ENCODE results near the gene RALGAPA1.

The RALGAPA1 gene

DNA sequence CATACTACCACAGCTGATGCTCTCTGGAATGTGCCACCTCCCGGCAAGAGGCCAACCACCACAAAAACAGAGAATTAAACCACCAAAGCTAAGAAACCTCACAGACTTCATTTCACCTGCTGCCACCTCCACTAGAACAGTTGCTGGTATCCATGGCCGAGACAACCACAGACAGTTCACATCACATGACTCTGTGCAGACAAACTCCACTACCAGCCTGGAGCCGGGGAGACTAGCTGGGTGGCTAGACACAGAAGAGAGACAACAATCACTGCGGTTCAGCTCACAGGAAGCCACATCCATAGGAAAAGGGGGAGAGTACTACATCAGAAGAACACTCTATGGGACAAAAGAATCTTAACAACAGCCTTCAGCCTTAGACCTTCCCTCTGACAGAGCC is 78.2 kb downstream of the RALGAPA1 start:
- Histone ChIP-seq H3K36me3 (ENCODE audit: control insufficient read depth, low read length) (no peaks in the 10 kb centered on the region), H3K27me3 (ENCODE audit: control insufficient read depth, low read length) (no peaks in the 10 kb centered on the region), H3K4me1 (ENCODE audit: control insufficient read depth, low read length) (no peaks in the 10 kb centered on the region), H3K4me2 (ENCODE audit: low read length) (no peak overlapping the region), H3K9me3 (ENCODE audit: control insufficient read depth, insufficient read depth, low read length) (no peaks in the 10 kb centered on the region), H4K20me1 (ENCODE audit: control insufficient read depth, insufficient read depth, low read depth, low read length) (no peaks in the 10 kb centered on the region), H3F3A (ENCODE audit: control insufficient read depth, insufficient read depth) (no peaks in the 10 kb centered on the region), H3K9me2 (replicated peaks; ENCODE audit: control insufficient read depth, low read length) (no peaks in the 10 kb centered on the region), H3K79me2 (ENCODE audit: control insufficient read depth, low read length) (no peaks in the 10 kb centered on the region), H3K27ac (ENCODE audit: low read depth, low read length) (no peak overlapping the region), H3K4me3 (ENCODE audit: low read length) (no peak overlapping the region)
- TF ChIP-seq EZH2phosphoT487 (IDR thresholded peaks at IDR 0.05; ENCODE audit: borderline replicate concordance, low read length) = no peak
- TF ChIP-seq, protein P1, sequence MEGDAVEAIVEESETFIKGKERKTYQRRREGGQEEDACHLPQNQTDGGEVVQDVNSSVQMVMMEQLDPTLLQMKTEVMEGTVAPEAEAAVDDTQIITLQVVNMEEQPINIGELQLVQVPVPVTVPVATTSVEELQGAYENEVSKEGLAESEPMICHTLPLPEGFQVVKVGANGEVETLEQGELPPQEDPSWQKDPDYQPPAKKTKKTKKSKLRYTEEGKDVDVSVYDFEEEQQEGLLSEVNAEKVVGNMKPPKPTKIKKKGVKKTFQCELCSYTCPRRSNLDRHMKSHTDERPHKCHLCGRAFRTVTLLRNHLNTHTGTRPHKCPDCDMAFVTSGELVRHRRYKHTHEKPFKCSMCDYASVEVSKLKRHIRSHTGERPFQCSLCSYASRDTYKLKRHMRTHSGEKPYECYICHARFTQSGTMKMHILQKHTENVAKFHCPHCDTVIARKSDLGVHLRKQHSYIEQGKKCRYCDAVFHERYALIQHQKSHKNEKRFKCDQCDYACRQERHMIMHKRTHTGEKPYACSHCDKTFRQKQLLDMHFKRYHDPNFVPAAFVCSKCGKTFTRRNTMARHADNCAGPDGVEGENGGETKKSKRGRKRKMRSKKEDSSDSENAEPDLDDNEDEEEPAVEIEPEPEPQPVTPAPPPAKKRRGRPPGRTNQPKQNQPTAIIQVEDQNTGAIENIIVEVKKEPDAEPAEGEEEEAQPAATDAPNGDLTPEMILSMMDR (IDR thresholded peaks at IDR 0.05; ENCODE audit: low read depth, low read length, poor library complexity, severe bottlenecking) = no peak

DNA sequence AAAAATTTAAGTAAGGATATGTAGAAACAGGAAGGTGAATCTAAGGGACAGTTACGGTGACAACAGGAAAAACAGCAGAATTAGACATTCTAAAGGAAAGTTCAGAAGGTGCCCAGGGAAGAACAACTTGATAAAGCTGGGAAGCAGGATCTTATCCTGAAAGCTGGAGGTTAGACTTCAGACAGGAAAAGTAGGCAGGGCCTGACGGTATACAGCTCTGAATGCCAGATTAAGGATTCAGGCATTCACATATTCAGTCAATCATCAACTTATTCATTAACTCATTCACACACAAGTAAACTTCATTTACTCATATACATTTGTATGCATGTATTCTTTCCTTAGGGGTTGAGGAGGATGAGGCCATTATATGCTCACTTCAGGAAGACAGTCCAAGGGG is 81.3 kb downstream of the RALGAPA1 start:
- Histone ChIP-seq H3K4me1 (ENCODE audit: control insufficient read depth, low read length) (no peaks in the 10 kb centered on the region), H3F3A (ENCODE audit: control insufficient read depth, insufficient read depth) (no peaks in the 10 kb centered on the region), H3K36me3 (ENCODE audit: control insufficient read depth, low read length) (no peaks in the 10 kb centered on the region)

DNA sequence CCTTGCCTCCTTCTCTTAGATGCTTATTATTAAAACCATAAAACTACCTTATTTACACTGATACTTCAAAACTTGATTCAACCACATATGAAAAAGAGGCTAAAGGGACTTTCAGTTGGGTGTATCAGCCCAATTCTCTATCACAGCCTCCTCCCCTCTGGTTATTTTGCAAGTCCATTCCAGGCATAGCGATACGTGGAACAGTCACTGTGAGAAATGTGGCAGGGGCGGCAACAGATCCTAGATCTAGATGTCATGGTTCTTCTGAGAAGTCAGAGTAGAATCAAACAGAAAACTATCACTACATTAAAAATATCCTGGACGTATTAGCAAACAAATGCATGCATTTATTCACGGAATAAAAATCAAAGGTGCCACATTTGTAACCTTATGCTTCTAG is 83.2 kb downstream of the RALGAPA1 start:
- Histone ChIP-seq H3K36me3 (ENCODE audit: control insufficient read depth, low read length) (no peaks in the 10 kb centered on the region), H3K79me2 (ENCODE audit: control insufficient read depth, low read length) (no peaks in the 10 kb centered on the region), H4K20me1 (ENCODE audit: control insufficient read depth, insufficient read depth, low read depth, low read length) (no peaks in the 10 kb centered on the region), H3K9me3 (ENCODE audit: control insufficient read depth, insufficient read depth, low read length) (no peaks in the 10 kb centered on the region), H3F3A (ENCODE audit: control insufficient read depth, insufficient read depth) (no peaks in the 10 kb centered on the region), H3K27me3 (ENCODE audit: control insufficient read depth, low read length) (no peaks in the 10 kb centered on the region), H3K9me2 (replicated peaks; ENCODE audit: control insufficient read depth, low read length) (no peaks in the 10 kb centered on the region), H3K4me3 (ENCODE audit: low read length) (no peak overlapping the region), H3K27ac (ENCODE audit: low read depth, low read length) (no peak overlapping the region), H3K4me1 (ENCODE audit: control insufficient read depth, low read length) (no peaks in the 10 kb centered on the region), H3K4me2 (ENCODE audit: low read length) (no peak overlapping the region)
- TF ChIP-seq, protein P1 (IDR thresholded peaks at IDR 0.05; ENCODE audit: low read depth, low read length, poor library complexity, severe bottlenecking) = no peak
- TF ChIP-seq EZH2phosphoT487 (IDR thresholded peaks at IDR 0.05; ENCODE audit: borderline replicate concordance, low read length) = no peak

More for the DNA sequence above, 81.3 kb downstream of the RALGAPA1 start:
- Histone ChIP-seq H3K9me3 (ENCODE audit: control insufficient read depth, insufficient read depth, low read length) (no peaks in the 10 kb centered on the region), H3K9me2 (replicated peaks; ENCODE audit: control insufficient read depth, low read length) (no peaks in the 10 kb centered on the region), H3K4me3 (ENCODE audit: low read length) (no peak overlapping the region), H4K20me1 (ENCODE audit: control insufficient read depth, insufficient read depth, low read depth, low read length) (no peaks in the 10 kb centered on the region), H3K4me2 (ENCODE audit: low read length) (no peak overlapping the region), H3K27me3 (ENCODE audit: control insufficient read depth, low read length) (no peaks in the 10 kb centered on the region), H3K79me2 (ENCODE audit: control insufficient read depth, low read length) (no peaks in the 10 kb centered on the region), H3K27ac (ENCODE audit: low read depth, low read length) (no peak overlapping the region)
- TF ChIP-seq, protein P1 (IDR thresholded peaks at IDR 0.05; ENCODE audit: low read depth, low read length, poor library complexity, severe bottlenecking) = no peak
- TF ChIP-seq EZH2phosphoT487 (IDR thresholded peaks at IDR 0.05; ENCODE audit: borderline replicate concordance, low read length) = no peak

DNA sequence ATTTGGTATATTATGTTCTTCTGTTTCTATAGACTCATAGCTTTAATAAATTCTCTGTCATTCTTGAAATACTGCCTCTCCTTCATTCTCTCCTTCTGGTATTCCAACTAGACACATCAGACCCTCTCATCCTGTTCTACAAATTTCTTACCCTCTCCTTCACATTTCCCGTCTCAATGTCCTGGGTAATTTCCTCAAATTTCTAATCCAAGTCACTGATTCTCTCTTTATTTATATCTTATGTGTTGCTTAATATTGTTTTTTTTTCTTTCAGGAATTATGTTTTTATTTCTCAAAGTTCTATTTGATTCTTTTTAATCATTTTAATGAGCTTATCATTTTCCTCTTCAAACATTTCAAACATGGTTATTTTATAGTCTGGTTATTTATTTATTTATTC is 94.0 kb downstream of the RALGAPA1 start:
- H3K4me3 ChIP-seq (ENCODE audit: low read length) = no peak overlapping the region
- H3K4me1 ChIP-seq (ENCODE audit: control insufficient read depth, low read length) = no peaks in the 10 kb centered on the region
- H3K9me2 ChIP-seq (replicated peaks; ENCODE audit: control insufficient read depth, low read length) = no peaks in the 10 kb centered on the region
- no peak overlapping the region for H3K27ac ChIP-seq (ENCODE audit: low read depth, low read length)
- H4K20me1 ChIP-seq (ENCODE audit: control insufficient read depth, insufficient read depth, low read depth, low read length) = no peaks in the 10 kb centered on the region
- H3K4me2 ChIP-seq (ENCODE audit: low read length) = no peak overlapping the region
- H3K27me3 ChIP-seq (ENCODE audit: control insufficient read depth, low read length) = no peaks in the 10 kb centered on the region
- no peaks in the 10 kb centered on the region for H3K9me3 ChIP-seq (ENCODE audit: control insufficient read depth, insufficient read depth, low read length)
- no peak for TF ChIP-seq EZH2phosphoT487 (IDR thresholded peaks at IDR 0.05; ENCODE audit: borderline replicate concordance, low read length)
- TF ChIP-seq, protein P1 (IDR thresholded peaks at IDR 0.05; ENCODE audit: low read depth, low read length, poor library complexity, severe bottlenecking) = no peak
- no peaks in the 10 kb centered on the region for H3F3A ChIP-seq (ENCODE audit: control insufficient read depth, insufficient read depth)
- H3K36me3 ChIP-seq (ENCODE audit: control insufficient read depth, low read length) = no peaks in the 10 kb centered on the region; the same call in 1 of the 2 replicates
- H3K79me2 ChIP-seq (ENCODE audit: control insufficient read depth, low read length) = no peaks in the 10 kb centered on the region

Data from DOHH2 (cell line).